Activated CD8-positive, alpha-beta T cell treated with anti-CD3 and anti-CD28 coated beads, Interleukin-2, amount 10 ng/mL, durations not matched to agents 7 days and 5 days (primary cell): ENCODE results near the gene ZCCHC24. TPM values are rescaled to one million over a fixed set of nuclear protein-coding genes. Genes with fewer than 3 reads are reported as not detected.
A peak's percentile ranks its signal among the peaks of the same experiment; 100 is the strongest.

Source experiments
- ATAC-seq: fragments of 150-1000 bp; cut with Tn5 transposase; one replicate; pipeline ENCODE4 v1.10.0; 2021; ENCODE audit warnings: moderate library complexity
- CTCF ChIA-PET: fragments of 350-600 bp; sonication (Branson Sonifier 250); formaldehyde crosslinking; loops from one replicate; lab custom pipeline; 2021; ENCODE audit warnings: antibody characterized with exemption; lab: Charles Lee
- POLR2A ChIA-PET: fragments of 350-600 bp; sonication (Branson Sonifier 250); formaldehyde crosslinking; loops from one replicate; lab custom pipeline; 2021; ENCODE audit warnings: antibody characterized with exemption; lab: Charles Lee
- DNase-seq: peaks from one replicate; pipeline ENCODE4 v3.0.0-alpha.2; 2020
- H3K27ac Mint-ChIP-seq: one replicate; pipeline ENCODE4 v1.8.0; 2021; ENCODE audit warnings: mild to moderate bottlenecking, mixed read lengths
- H3K27me3 Mint-ChIP-seq: one replicate; pipeline ENCODE4 v1.8.0; 2021; ENCODE audit warnings: low read depth, mixed read lengths
- H3K36me3 Mint-ChIP-seq: one replicate; pipeline ENCODE4 v1.8.0; 2021; ENCODE audit warnings: low read depth, mixed read lengths
- H3K4me1 Mint-ChIP-seq: one replicate; pipeline ENCODE4 v1.8.0; 2021; ENCODE audit warnings: low read depth, mixed read lengths
- H3K4me3 Mint-ChIP-seq: one replicate; pipeline ENCODE4 v1.8.0; 2021; ENCODE audit warnings: mild to moderate bottlenecking, mixed read lengths
- H3K9me3 Mint-ChIP-seq: one replicate; pipeline ENCODE4 v1.8.0; 2022; ENCODE audit warnings: mixed read lengths; ENCODE audit not compliant: insufficient read depth
- total RNA-seq, 2 experiments: library from RNA; stranded (reverse); gene quantifications; one replicate each; pipeline ENCODE4 v1.2.3, GENCODE V29; 2021

Gene ZCCHC24
- total RNA-seq, 2 experiments from 2014 or later = 1.7 to 1.8 TPM

DNA sequence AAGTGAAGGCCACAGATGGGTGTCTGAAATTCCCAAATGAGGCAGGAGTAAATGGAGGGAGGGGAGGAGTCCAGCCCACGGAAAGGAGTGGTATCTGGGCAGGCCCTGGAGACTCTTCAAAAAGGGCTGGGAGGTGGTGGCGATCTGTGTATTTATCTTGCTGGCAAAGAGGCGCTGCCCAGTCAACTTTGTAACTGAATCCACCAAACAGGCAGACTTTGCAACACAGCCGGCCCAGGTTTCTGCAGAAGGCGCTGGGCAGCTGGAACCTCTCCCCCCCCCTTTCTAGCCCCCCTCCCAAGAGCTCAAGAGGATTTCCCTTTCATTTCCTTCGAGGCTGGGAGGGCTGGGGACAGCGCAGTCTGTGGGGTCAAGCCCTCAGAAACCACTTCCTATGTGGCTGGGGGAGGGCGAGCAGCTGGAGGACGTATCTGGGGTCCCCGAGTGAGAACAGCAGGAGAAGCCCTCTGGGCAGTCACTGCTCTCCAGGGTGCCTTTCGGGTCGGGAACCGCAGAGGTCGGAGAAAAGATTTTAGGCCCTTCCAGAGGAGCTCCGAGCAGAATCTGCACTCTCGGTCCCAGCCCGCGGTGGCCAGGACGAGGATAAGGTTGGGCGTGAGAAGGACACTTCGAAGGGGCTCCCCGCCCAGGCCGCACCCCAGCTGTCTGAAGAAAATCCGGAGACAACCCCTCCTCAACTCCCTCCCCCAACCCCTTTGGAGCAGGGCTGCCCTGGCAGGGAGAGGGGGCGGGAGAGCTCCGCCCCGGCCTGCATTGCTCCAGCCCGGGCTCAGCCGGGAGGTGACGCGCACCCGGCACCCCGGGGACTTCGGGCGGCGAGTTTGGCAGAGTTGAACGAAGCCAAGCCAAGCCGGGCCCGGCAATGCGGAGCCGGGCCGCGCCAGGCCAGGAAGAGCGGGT, 965 bp downstream of the ZCCHC24 start:
- DNase-seq (peak; percentile 65), ATAC-seq (peak; percentile 26)
- H3K4me3 Mint-ChIP-seq = peak overlapping the region; percentile 84
- no peaks in the 10 kb centered on the region for H3K9me3 Mint-ChIP-seq
- peaks cover 29% of the 10 kb centered on the region for H3K4me1 Mint-ChIP-seq
- no peaks in the 10 kb centered on the region for H3K36me3 Mint-ChIP-seq
- ChIA-PET POLR2A (interaction anchor here (1.0 kb wide), 1 partner anchor 113 kb away, joined by 3 read pairs; no protein-coding TSS in a partner anchor), CTCF (interaction anchor here (0.8 to 1.6 kb wide), 8 partner anchors 10 to 98 kb away, joined by 3 to 6 read pairs (median 3); no protein-coding TSS in a partner anchor)
- H3K27me3 Mint-ChIP-seq = peaks cover 30% of the 10 kb centered on the region
- peak overlapping the region; percentile 83 for H3K27ac Mint-ChIP-seq

DNA sequence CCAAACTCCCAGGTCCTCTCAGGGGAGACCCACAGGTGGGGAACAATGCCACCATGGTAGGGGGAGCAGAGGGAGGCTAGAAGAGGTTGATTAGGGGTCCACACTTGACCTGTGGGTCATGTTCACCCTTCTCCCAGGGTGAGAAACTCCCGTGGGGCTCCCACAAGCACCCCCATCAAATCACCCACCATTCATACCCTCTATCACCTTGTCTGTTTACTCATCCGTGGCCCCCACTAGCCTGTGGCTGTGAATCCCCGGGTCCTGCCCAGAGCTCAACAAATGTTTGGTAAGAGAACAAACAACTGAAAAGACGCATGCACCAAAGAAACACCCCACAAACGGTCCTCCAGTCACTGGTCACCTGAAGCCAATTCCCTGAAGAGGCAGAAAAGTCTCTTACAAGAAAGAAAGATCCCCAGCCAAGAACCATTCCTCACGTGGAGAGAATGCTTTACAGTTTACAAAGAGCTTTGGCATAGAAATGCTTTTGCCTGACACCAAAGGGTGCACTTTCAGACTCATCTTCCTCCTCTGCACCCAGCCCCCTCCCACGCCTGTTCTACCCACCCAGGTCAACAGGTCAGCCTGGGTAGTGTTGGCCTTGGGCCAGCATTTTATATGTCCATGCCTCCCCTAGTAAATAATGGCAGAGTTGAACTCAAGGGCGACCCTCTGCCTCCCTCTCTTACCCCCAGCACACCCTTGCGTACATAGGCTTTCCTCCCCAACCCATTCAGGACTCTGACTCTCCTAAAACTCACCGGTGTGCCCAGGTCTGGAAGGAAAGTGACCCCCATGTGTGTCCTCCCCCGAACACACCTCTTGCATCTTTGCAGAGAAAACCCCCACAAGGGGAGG, 1.9 kb downstream of the ZCCHC24 start:
- ChIA-PET CTCF (interaction anchor here (0.7 to 1.1 kb wide), 4 partner anchors 15 to 69 kb away, joined by 3 read pairs; no protein-coding TSS in a partner anchor), POLR2A (interaction anchor here (1.0 kb wide), 1 partner anchor 112 kb away, joined by 3 read pairs; no protein-coding TSS in a partner anchor)
- H3K27ac Mint-ChIP-seq = peak overlapping the region; percentile 83
- no peak for ATAC-seq
- H3K4me1 Mint-ChIP-seq = peaks cover 29% of the 10 kb centered on the region
- peak overlapping the region; percentile 84 for H3K4me3 Mint-ChIP-seq
- peaks cover 30% of the 10 kb centered on the region for H3K27me3 Mint-ChIP-seq
- no peak for DNase-seq
- H3K9me3 Mint-ChIP-seq = no peaks in the 10 kb centered on the region
- H3K36me3 Mint-ChIP-seq = no peaks in the 10 kb centered on the region

- peaks cover 29% of the 10 kb centered on the region for H3K4me1 Mint-ChIP-seq
- CTCF ChIA-PET = no interaction called here
- no peaks in the 10 kb centered on the region for H3K9me3 Mint-ChIP-seq
- ATAC-seq = no peak
- H3K4me3 Mint-ChIP-seq = no peak overlapping the region
- POLR2A ChIA-PET = no interaction called here
- no peak for DNase-seq
- H3K27ac Mint-ChIP-seq = no peak overlapping the region
- no peaks in the 10 kb centered on the region for H3K36me3 Mint-ChIP-seq
- H3K27me3 Mint-ChIP-seq = peaks cover 22% of the 10 kb centered on the region
Measured at GRCh38 chr10:79442171-79443040, 3.0 kb downstream of the ZCCHC24 start.

- Mint-ChIP-seq H3K4me1 (peaks cover 23% of the 10 kb centered on the region), H3K27ac (no peak overlapping the region), H3K36me3 (no peaks in the 10 kb centered on the region), H3K27me3 (peaks cover 15% of the 10 kb centered on the region), H3K4me3 (no peak overlapping the region), H3K9me3 (no peaks in the 10 kb centered on the region)
- DNase-seq = no peak
- ATAC-seq = no peak
- CTCF ChIA-PET = interaction anchor here (1.3 kb wide), 1 partner anchor 26 kb away, joined by 3 read pairs; no protein-coding TSS in a partner anchor
- POLR2A ChIA-PET = no interaction called here
Measured at GRCh38 chr10:79441433-79441832, 4.0 kb downstream of the ZCCHC24 start.

DNA sequence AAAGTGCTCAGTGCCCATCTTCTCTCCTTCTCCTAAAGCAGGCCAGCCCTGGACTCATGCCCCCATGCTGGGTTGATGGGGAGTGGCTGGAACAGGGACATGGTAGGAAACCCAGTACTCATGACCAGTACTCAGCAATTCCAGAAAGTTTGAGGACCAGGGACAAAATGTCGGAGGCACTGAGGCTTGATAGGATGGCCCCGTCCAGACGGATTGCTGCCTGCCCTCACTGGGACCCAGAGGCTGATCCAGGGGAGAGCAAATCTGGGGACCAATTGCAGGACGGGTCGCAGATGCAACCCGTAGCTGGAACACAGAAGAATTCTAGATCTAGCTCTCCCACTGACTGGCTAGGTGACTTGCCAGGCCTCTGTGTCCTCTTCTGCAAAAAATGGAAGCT, 5.1 kb downstream of the ZCCHC24 start:
- Mint-ChIP-seq H3K9me3 (no peaks in the 10 kb centered on the region), H3K36me3 (no peaks in the 10 kb centered on the region), H3K4me1 (peaks cover 17% of the 10 kb centered on the region), H3K4me3 (no peak overlapping the region), H3K27ac (no peak overlapping the region), H3K27me3 (peaks cover 11% of the 10 kb centered on the region)
- ChIA-PET POLR2A (interaction anchor here (0.7 kb wide), 1 partner anchor 19 kb away, joined by 4 read pairs; no protein-coding TSS in a partner anchor), CTCF (interaction anchor here (1.3 kb wide), 1 partner anchor 27 kb away, joined by 3 read pairs; no protein-coding TSS in a partner anchor)
- no peak for ATAC-seq
- DNase-seq = no peak

DNA sequence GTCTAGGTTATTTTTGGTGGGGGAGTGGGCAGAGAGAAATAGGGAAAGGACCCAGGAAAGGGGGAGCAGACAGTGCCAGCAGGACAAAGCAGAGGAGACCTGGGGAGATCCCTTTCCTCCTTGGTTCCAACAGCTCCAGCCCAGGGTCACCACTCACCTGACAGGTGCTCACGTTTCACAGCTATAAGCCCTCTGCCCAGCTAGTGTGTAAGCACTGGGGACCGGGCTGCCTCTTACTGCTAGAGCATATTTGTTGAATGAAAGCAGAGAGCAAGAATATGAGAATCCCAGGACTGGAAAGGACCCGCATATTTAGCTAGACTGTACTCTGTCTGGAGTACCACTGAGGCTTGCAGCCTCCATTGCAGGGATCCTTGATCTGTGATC, 6.7 kb downstream of the ZCCHC24 start:
- CTCF ChIA-PET = no interaction called here
- H3K4me1 Mint-ChIP-seq = peaks cover 19% of the 10 kb centered on the region
- DNase-seq (no peak), ATAC-seq (no peak)
- POLR2A ChIA-PET = no interaction called here
- peaks cover 7% of the 10 kb centered on the region for H3K27me3 Mint-ChIP-seq
- no peak overlapping the region for H3K4me3 Mint-ChIP-seq
- H3K27ac Mint-ChIP-seq = no peak overlapping the region
- no peaks in the 10 kb centered on the region for H3K36me3 Mint-ChIP-seq
- H3K9me3 Mint-ChIP-seq = no peaks in the 10 kb centered on the region

DNA sequence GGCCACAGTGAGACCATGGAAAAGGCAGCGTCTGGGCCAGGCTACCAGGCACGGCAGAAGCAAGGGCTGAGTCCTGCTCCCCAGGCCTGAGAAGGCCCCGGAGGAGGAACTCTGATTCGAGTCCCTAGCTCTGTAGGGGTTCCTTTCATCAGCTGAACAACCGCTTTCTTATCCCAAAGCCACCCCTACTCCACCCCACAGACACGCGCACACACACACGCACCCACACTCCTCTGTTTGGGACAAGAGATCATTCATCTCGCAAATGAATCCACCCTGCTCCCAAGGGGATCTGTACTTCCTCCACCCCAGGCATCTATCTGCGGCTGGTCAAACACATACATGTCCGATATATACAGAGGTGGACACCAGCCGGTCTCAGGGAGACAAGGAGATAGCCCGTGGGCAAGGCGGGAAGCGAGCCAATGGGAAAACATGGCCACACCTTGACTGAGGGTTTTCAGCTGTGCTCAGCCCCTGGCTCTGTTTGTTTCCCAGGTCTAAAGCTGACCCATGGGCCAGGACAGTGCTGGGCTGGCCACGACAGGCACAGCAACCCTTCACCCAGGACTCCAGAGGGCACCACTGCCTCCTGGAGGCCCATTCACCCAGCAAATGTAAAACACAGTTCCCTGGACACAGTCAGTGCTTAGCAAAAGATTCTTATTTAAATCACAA, 7.3 kb downstream of the ZCCHC24 start:
- ChIA-PET CTCF (no interaction called here), POLR2A (no interaction called here)
- no peak overlapping the region for H3K27ac Mint-ChIP-seq
- ATAC-seq = no peak
- H3K9me3 Mint-ChIP-seq = no peaks in the 10 kb centered on the region
- H3K27me3 Mint-ChIP-seq = peaks cover 7% of the 10 kb centered on the region
- no peaks in the 10 kb centered on the region for H3K36me3 Mint-ChIP-seq
- DNase-seq = no peak
- peaks cover 13% of the 10 kb centered on the region for H3K4me1 Mint-ChIP-seq
- H3K4me3 Mint-ChIP-seq = no peak overlapping the region

- no peak overlapping the region for H3K4me3 Mint-ChIP-seq
- CTCF ChIA-PET = no interaction called here
- peaks cover 7% of the 10 kb centered on the region for H3K27me3 Mint-ChIP-seq
- H3K36me3 Mint-ChIP-seq = no peaks in the 10 kb centered on the region
- peaks cover 11% of the 10 kb centered on the region for H3K4me1 Mint-ChIP-seq
- DNase-seq (no peak), ATAC-seq (no peak)
- H3K27ac Mint-ChIP-seq = no peak overlapping the region
- POLR2A ChIA-PET = no interaction called here
- no peaks in the 10 kb centered on the region for H3K9me3 Mint-ChIP-seq
Measured at GRCh38 chr10:79437111-79437814, 8.2 kb downstream of the ZCCHC24 start.

- DNase-seq (no peak), ATAC-seq (no peak)
- CTCF ChIA-PET = no interaction called here
- no peaks in the 10 kb centered on the region for H3K36me3 Mint-ChIP-seq
- H3K27me3 Mint-ChIP-seq = peaks cover 7% of the 10 kb centered on the region
- POLR2A ChIA-PET = no interaction called here
- peaks cover 11% of the 10 kb centered on the region for H3K4me1 Mint-ChIP-seq
- no peaks in the 10 kb centered on the region for H3K9me3 Mint-ChIP-seq
- H3K27ac Mint-ChIP-seq = no peak overlapping the region
- H3K4me3 Mint-ChIP-seq = no peak overlapping the region
Measured at GRCh38 chr10:79436850-79437103, 8.6 kb downstream of the ZCCHC24 start.

GRCh38 chr10:79436066-79436849, 9.2 kb downstream of the ZCCHC24 start:
- no peak for DNase-seq
- Mint-ChIP-seq H3K9me3 (no peaks in the 10 kb centered on the region), H3K4me1 (peaks cover 11% of the 10 kb centered on the region), H3K36me3 (no peaks in the 10 kb centered on the region), H3K27me3 (peaks cover 7% of the 10 kb centered on the region), H3K4me3 (no peak overlapping the region), H3K27ac (no peak overlapping the region)
- ATAC-seq = no peak
- ChIA-PET CTCF (no interaction called here), POLR2A (no interaction called here)
